Panc1 (cell line): ENCODE data around the gene CDKN1A. TPM values are rescaled to one million over a fixed set of nuclear protein-coding genes. Genes with fewer than 3 reads are reported as not detected.

Source experiments
- ATAC-seq: fragments of 200-7000 bp; cut with Tn5 transposase; 2 replicates; pipeline ENCODE4 v1.9.1; 2020; ENCODE audit warnings: mild to moderate bottlenecking, moderate library complexity
- BruUV-seq: library from RNA; stranded (reverse); fragments of 400-500 nt; replicated peaks from 2 replicates; lab custom pipeline; 2021; lab: Mats Ljungman, UMichigan
- CTCF ChIA-PET: fragments of 300-600 bp; sonication (Branson Sonifier 250); formaldehyde crosslinking; loops from one replicate; lab custom pipeline; 2022; ENCODE audit warnings: antibody characterized with exemption; lab: Charles Lee
- POLR2A ChIA-PET: fragments of 300-600 bp; sonication (Branson Sonifier 250); formaldehyde crosslinking; loops from one replicate; lab custom pipeline; 2022; ENCODE audit warnings: antibody characterized with exemption; lab: Charles Lee
- DNase-seq: peaks from one replicate; pipeline ENCODE4 v3.0.0-alpha.2; 2010; ENCODE audit warnings: low read depth, low spot score
- H3K27ac ChIP-seq: 2 replicates; pipeline ENCODE4 v1.5.1; 2011; ENCODE audit warnings: mild to moderate bottlenecking, low read length, inconsistent platforms
- H3K27me3 ChIP-seq: fragments of 200-500 bp; sonication (Bioruptor generic); 2 replicates; pipeline ENCODE4 v1.6.0; 2014; ENCODE audit warnings: low read length, inconsistent platforms; ENCODE audit not compliant: control insufficient read depth, insufficient read depth
- H3K36me3 ChIP-seq: fragments of 200-500 bp; sonication (Bioruptor generic); 2 replicates; pipeline ENCODE4 v1.5.1; 2014; ENCODE audit warnings: inconsistent platforms, mild to moderate bottlenecking, low read length, moderate library complexity; ENCODE audit not compliant: control insufficient read depth, insufficient read depth
- H3K4me1 ChIP-seq: 2 replicates; pipeline ENCODE4 v1.5.1; 2011; ENCODE audit warnings: inconsistent platforms, mild to moderate bottlenecking, low read length, moderate library complexity; ENCODE audit not compliant: control insufficient read depth, insufficient read depth
- H3K4me3 ChIP-seq, 2 experiments: 2 replicates each; pipeline ENCODE4 v1.5.1; 2011 to 2012; ENCODE audit warnings: low read depth in 2 of 2, low read length in 2 of 2, mild to moderate bottlenecking in 2 of 2, inconsistent platforms in 1 of 2, moderate library complexity in 1 of 2
- H3K9me3 ChIP-seq: fragments of 200-500 bp; sonication (Bioruptor generic); 2 replicates; pipeline ENCODE4 v1.5.1; 2014; ENCODE audit warnings: low read depth, mild to moderate bottlenecking, inconsistent platforms, low read length, moderate library complexity; ENCODE audit not compliant: control insufficient read depth, insufficient read depth
- CTCF ChIP-seq: fragments of 450-650 bp; IDR thresholded peaks from 2 replicates; pipeline ENCODE4 v1.5.1; 2017; ENCODE audit warnings: mild to moderate bottlenecking
- POLR2AphosphoS5 ChIP-seq: IDR thresholded peaks from 2 replicates; pipeline ENCODE4 v1.6.1; 2012; ENCODE audit warnings: mild to moderate bottlenecking, low read depth, low read length, moderate library complexity
- REST ChIP-seq, 2 experiments: IDR thresholded peaks; 2 replicates each; pipeline ENCODE4 v1.6.1; 2011 to 2012; ENCODE audit warnings: low read depth in 2 of 2, control low read depth in 1 of 2, low read length in 1 of 2, mild to moderate bottlenecking in 1 of 2, moderate library complexity in 1 of 2; ENCODE audit not compliant: insufficient read depth in 1 of 2
- SIN3A ChIP-seq: IDR thresholded peaks from 2 replicates; pipeline ENCODE4 v1.6.1; 2012; ENCODE audit warnings: low read depth, mild to moderate bottlenecking, low read length, moderate library complexity, borderline replicate concordance; ENCODE audit not compliant: insufficient read depth
- TCF7L2 ChIP-seq: IDR thresholded peaks from 2 replicates; pipeline ENCODE4 v1.6.1; 2011; ENCODE audit warnings: mild to moderate bottlenecking, low read depth, low read length, inconsistent platforms
- in situ Hi-C: cut with HindIII; loops from 2 replicates; pipeline ENCODE4 v1.10.0; 2016; ENCODE audit warnings: low sequenced_read_pairs, low pct_unique_long_range_greater_than_20kb
- intact Hi-C: fragments of 100-400 bp; cut with micrococcal nuclease; formaldehyde crosslinking; loops from one replicate; pipeline ENCODE4 v1.10.0; 2022; ENCODE audit not compliant: unreplicated experiment
- total RNA-seq: library from RNA; stranded (reverse); gene quantifications from one replicate; pipeline ENCODE4 v1.2.1, GENCODE V29; 2021; ENCODE audit not compliant: unreplicated experiment

The CDKN1A gene
- total RNA-seq, 1 experiment from 2014 or later, result 46.2 TPM

- H3K27me3 ChIP-seq, result no peaks in the 10 kb centered on the region
- H3K36me3 ChIP-seq, result no peaks in the 10 kb centered on the region
- POLR2A ChIA-PET, result no interaction called here
- no peak for ATAC-seq
- H3K4me3 ChIP-seq, result no peak overlapping the region
- in situ Hi-C loops, result no loop called here
- TF ChIP-seq TCF7L2, result no peak
- no peak for TF ChIP-seq POLR2AphosphoS5
- no peak for TF ChIP-seq REST (IDR thresholded peaks at IDR 0.05; ENCODE audit: insufficient read depth in 1 of 2, low read depth in 2 of 2, low read length in 1 of 2)
- no peak for TF ChIP-seq CTCF
- no peak for TF ChIP-seq SIN3A
- no TSS peak for BruUV-seq
- H3K9me3 ChIP-seq, result no peaks in the 10 kb centered on the region
- DNase-seq, result no peak
- intact Hi-C loops, result no loop called here
- no peaks in the 10 kb centered on the region for H3K4me1 ChIP-seq
- H3K27ac ChIP-seq, result no peak overlapping the region
- CTCF ChIA-PET, result no interaction called here
Measured at GRCh38 chr6:36717231-36717825, 38.8 kb downstream of the CDKN1A start.

GRCh38 chr6:36717871-36718540 lies 39.5 kb downstream of the CDKN1A start:
- H3K36me3 ChIP-seq, result no peaks in the 10 kb centered on the region
- in situ Hi-C loops, result no loop called here
- no TSS peak for BruUV-seq
- no peaks in the 10 kb centered on the region for H3K9me3 ChIP-seq
- no peaks in the 10 kb centered on the region for H3K4me1 ChIP-seq
- no peaks in the 10 kb centered on the region for H3K27me3 ChIP-seq
- no peak overlapping the region for H3K27ac ChIP-seq
- TF ChIP-seq CTCF, result no peak
- TF ChIP-seq REST (IDR thresholded peaks at IDR 0.05; ENCODE audit: insufficient read depth in 1 of 2, low read depth in 2 of 2, low read length in 1 of 2), result no peak
- no peak for TF ChIP-seq TCF7L2
- no peak for TF ChIP-seq POLR2AphosphoS5
- no peak for TF ChIP-seq SIN3A
- ChIA-PET CTCF (no interaction called here), POLR2A (no interaction called here)
- intact Hi-C loops, result no loop called here
- no peak; the same call in 1 of the 2 replicates for ATAC-seq
- no peak overlapping the region for H3K4me3 ChIP-seq
- DNase-seq, result no peak
